Measurements from ENCODE around the gene TWIST2. TPM values are rescaled to one million over a fixed set of nuclear protein-coding genes. Genes with fewer than 3 reads are reported as not detected.

TWIST2 gene
- polyA plus RNA-seq, 1 experiment = 127 TPM

GRCh38 chr2:238814815-238815214 lies 33.1 kb upstream of the TWIST2 start:
- H3K4me3 ChIP-seq (ENCODE audit: low read depth, low read length) = no peak overlapping the region
- DNase-seq (ENCODE audit: low read depth) = no peak
- no peak for TF ChIP-seq CTCF (IDR thresholded peaks at IDR 0.05; ENCODE audit: insufficient read depth, low read depth, low read length)
- CTCF ChIA-PET = interaction anchor here (0.7 to 1.8 kb wide), 2 partner anchors 10 to 28 kb away, joined by 3 to 6 read pairs; no protein-coding TSS in a partner anchor
- H3K27me3 ChIP-seq (ENCODE audit: control insufficient read depth, insufficient read depth, low read length) = no peaks in the 10 kb centered on the region
- POLR2A ChIA-PET = no interaction called here
- no peaks in the 10 kb centered on the region for H3K36me3 ChIP-seq (ENCODE audit: control insufficient read depth, insufficient read depth, low read length)

- no peak overlapping the region for H3K4me3 ChIP-seq (ENCODE audit: low read depth, low read length)
- DNase-seq (ENCODE audit: low read depth) = no peak
- H3K27me3 ChIP-seq (ENCODE audit: control insufficient read depth, insufficient read depth, low read length) = no peaks in the 10 kb centered on the region
- ChIA-PET POLR2A (no interaction called here), CTCF (interaction anchor here (0.6 to 1.2 kb wide), 2 partner anchors 13 to 58 kb away, joined by 3 to 4 read pairs; no protein-coding TSS in a partner anchor)
- TF ChIP-seq CTCF (IDR thresholded peaks at IDR 0.05; ENCODE audit: insufficient read depth, low read depth, low read length) = no peak
- H3K36me3 ChIP-seq (ENCODE audit: control insufficient read depth, insufficient read depth, low read length) = no peaks in the 10 kb centered on the region
Observed at GRCh38 chr2:238816291-238816690, 31.6 kb upstream of the TWIST2 start.

- Histone ChIP-seq H3K27me3 (ENCODE audit: control insufficient read depth, insufficient read depth, low read length) (no peaks in the 10 kb centered on the region), H3K4me3 (ENCODE audit: low read depth, low read length) (no peak overlapping the region), H3K36me3 (ENCODE audit: control insufficient read depth, insufficient read depth, low read length) (no peaks in the 10 kb centered on the region)
- ChIA-PET POLR2A (no interaction called here), CTCF (interaction anchor here (1.9 kb wide), 1 partner anchor 19 kb away, joined by 4 read pairs; no protein-coding TSS in a partner anchor)
- no peak for DNase-seq (ENCODE audit: low read depth)
- TF ChIP-seq CTCF (IDR thresholded peaks at IDR 0.05; ENCODE audit: insufficient read depth, low read depth, low read length) = no peak
Observed at GRCh38 chr2:238817382-238817781, 30.5 kb upstream of the TWIST2 start.

- no peaks in the 10 kb centered on the region for H3K27me3 ChIP-seq (ENCODE audit: control insufficient read depth, insufficient read depth, low read length)
- ChIA-PET CTCF (interaction anchor here (0.9 to 1.9 kb wide), 2 partner anchors 18 to 33 kb away, joined by 3 to 4 read pairs; no protein-coding TSS in a partner anchor), POLR2A (no interaction called here)
- DNase-seq (ENCODE audit: low read depth) = no peak
- no peak for TF ChIP-seq CTCF (IDR thresholded peaks at IDR 0.05; ENCODE audit: insufficient read depth, low read depth, low read length)
- no peak overlapping the region for H3K4me3 ChIP-seq (ENCODE audit: low read depth, low read length)
- H3K36me3 ChIP-seq (ENCODE audit: control insufficient read depth, insufficient read depth, low read length) = no peaks in the 10 kb centered on the region
Observed at GRCh38 chr2:238817891-238818290, 30.0 kb upstream of the TWIST2 start.

- DNase-seq (ENCODE audit: low read depth) = no peak
- H3K27me3 ChIP-seq (ENCODE audit: control insufficient read depth, insufficient read depth, low read length) = no peaks in the 10 kb centered on the region
- ChIA-PET POLR2A (no interaction called here), CTCF (interaction anchor here (0.9 to 1.9 kb wide), 2 partner anchors 17 to 34 kb away, joined by 3 to 4 read pairs; no protein-coding TSS in a partner anchor)
- H3K36me3 ChIP-seq (ENCODE audit: control insufficient read depth, insufficient read depth, low read length) = no peaks in the 10 kb centered on the region
- H3K4me3 ChIP-seq (ENCODE audit: low read depth, low read length) = no peak overlapping the region
- no peak for TF ChIP-seq CTCF (IDR thresholded peaks at IDR 0.05; ENCODE audit: insufficient read depth, low read depth, low read length)
Observed at GRCh38 chr2:238818561-238818960, 29.3 kb upstream of the TWIST2 start.
